Panc1 (cell line): ENCODE data around the gene GRID1. TPM values are rescaled to one million over a fixed set of nuclear protein-coding genes. Genes with fewer than 3 reads are reported as not detected.

Experiments
- ATAC-seq: fragments of 200-7000 bp; cut with Tn5 transposase; 2 replicates; pipeline ENCODE4 v1.9.1; 2020; ENCODE audit warnings: mild to moderate bottlenecking, moderate library complexity
- BruUV-seq: library from RNA; stranded (reverse); fragments of 400-500 nt; replicated peaks from 2 replicates; lab custom pipeline; 2021; lab: Mats Ljungman, UMichigan
- CTCF ChIA-PET: fragments of 300-600 bp; sonication (Branson Sonifier 250); formaldehyde crosslinking; loops from one replicate; lab custom pipeline; 2022; ENCODE audit warnings: antibody characterized with exemption; lab: Charles Lee
- POLR2A ChIA-PET: fragments of 300-600 bp; sonication (Branson Sonifier 250); formaldehyde crosslinking; loops from one replicate; lab custom pipeline; 2022; ENCODE audit warnings: antibody characterized with exemption; lab: Charles Lee
- DNase-seq: peaks from one replicate; pipeline ENCODE4 v3.0.0-alpha.2; 2010; ENCODE audit warnings: low read depth, low spot score
- H3K27ac ChIP-seq: 2 replicates; pipeline ENCODE4 v1.5.1; 2011; ENCODE audit warnings: mild to moderate bottlenecking, low read length, inconsistent platforms
- H3K27me3 ChIP-seq: fragments of 200-500 bp; sonication (Bioruptor generic); 2 replicates; pipeline ENCODE4 v1.6.0; 2014; ENCODE audit warnings: low read length, inconsistent platforms; ENCODE audit not compliant: control insufficient read depth, insufficient read depth
- H3K36me3 ChIP-seq: fragments of 200-500 bp; sonication (Bioruptor generic); 2 replicates; pipeline ENCODE4 v1.5.1; 2014; ENCODE audit warnings: inconsistent platforms, mild to moderate bottlenecking, low read length, moderate library complexity; ENCODE audit not compliant: control insufficient read depth, insufficient read depth
- H3K4me1 ChIP-seq: 2 replicates; pipeline ENCODE4 v1.5.1; 2011; ENCODE audit warnings: inconsistent platforms, mild to moderate bottlenecking, low read length, moderate library complexity; ENCODE audit not compliant: control insufficient read depth, insufficient read depth
- H3K4me3 ChIP-seq, 2 experiments: 2 replicates each; pipeline ENCODE4 v1.5.1; 2011 to 2012; ENCODE audit warnings: low read depth in 2 of 2, low read length in 2 of 2, mild to moderate bottlenecking in 2 of 2, inconsistent platforms in 1 of 2, moderate library complexity in 1 of 2
- H3K9me3 ChIP-seq: fragments of 200-500 bp; sonication (Bioruptor generic); 2 replicates; pipeline ENCODE4 v1.5.1; 2014; ENCODE audit warnings: low read depth, mild to moderate bottlenecking, inconsistent platforms, low read length, moderate library complexity; ENCODE audit not compliant: control insufficient read depth, insufficient read depth
- CTCF ChIP-seq: fragments of 450-650 bp; IDR thresholded peaks from 2 replicates; pipeline ENCODE4 v1.5.1; 2017; ENCODE audit warnings: mild to moderate bottlenecking
- POLR2AphosphoS5 ChIP-seq: IDR thresholded peaks from 2 replicates; pipeline ENCODE4 v1.6.1; 2012; ENCODE audit warnings: mild to moderate bottlenecking, low read depth, low read length, moderate library complexity
- REST ChIP-seq, 2 experiments: IDR thresholded peaks; 2 replicates each; pipeline ENCODE4 v1.6.1; 2011 to 2012; ENCODE audit warnings: low read depth in 2 of 2, control low read depth in 1 of 2, low read length in 1 of 2, mild to moderate bottlenecking in 1 of 2, moderate library complexity in 1 of 2; ENCODE audit not compliant: insufficient read depth in 1 of 2
- SIN3A ChIP-seq: IDR thresholded peaks from 2 replicates; pipeline ENCODE4 v1.6.1; 2012; ENCODE audit warnings: low read depth, mild to moderate bottlenecking, low read length, moderate library complexity, borderline replicate concordance; ENCODE audit not compliant: insufficient read depth
- TCF7L2 ChIP-seq: IDR thresholded peaks from 2 replicates; pipeline ENCODE4 v1.6.1; 2011; ENCODE audit warnings: mild to moderate bottlenecking, low read depth, low read length, inconsistent platforms
- in situ Hi-C: cut with HindIII; loops from 2 replicates; pipeline ENCODE4 v1.10.0; 2016; ENCODE audit warnings: low sequenced_read_pairs, low pct_unique_long_range_greater_than_20kb
- intact Hi-C: fragments of 100-400 bp; cut with micrococcal nuclease; formaldehyde crosslinking; loops from one replicate; pipeline ENCODE4 v1.10.0; 2022; ENCODE audit not compliant: unreplicated experiment
- total RNA-seq: library from RNA; stranded (reverse); gene quantifications from one replicate; pipeline ENCODE4 v1.2.1, GENCODE V29; 2021; ENCODE audit not compliant: unreplicated experiment

GRID1 gene
- total RNA-seq, 1 experiment from 2014 or later, result 2.3 TPM

- no peak overlapping the region for H3K27ac ChIP-seq
- no peaks in the 10 kb centered on the region for H3K4me1 ChIP-seq
- POLR2A ChIA-PET, result no interaction called here
- no peak for TF ChIP-seq CTCF
- TF ChIP-seq REST (IDR thresholded peaks at IDR 0.05; ENCODE audit: insufficient read depth in 1 of 2, low read depth in 2 of 2, low read length in 1 of 2), result no peak
- no peak for TF ChIP-seq POLR2AphosphoS5
- no peak for TF ChIP-seq SIN3A
- TF ChIP-seq TCF7L2, result no peak
- H3K4me3 ChIP-seq, result no peak overlapping the region
- no peaks in the 10 kb centered on the region for H3K9me3 ChIP-seq
- BruUV-seq, result no TSS peak
- in situ Hi-C loops, result no loop called here
- intact Hi-C loops, result no loop called here
- H3K36me3 ChIP-seq, result no peaks in the 10 kb centered on the region
- DNase-seq (no peak), ATAC-seq (no peak)
- H3K27me3 ChIP-seq, result no peaks in the 10 kb centered on the region
- CTCF ChIA-PET, result no interaction called here
Measured at GRCh38 chr10:86269332-86269731, 97.3 kb downstream of the GRID1 start.

GRCh38 chr10:86267286-86268195 lies 99.1 kb downstream of the GRID1 start:
- BruUV-seq, result no TSS peak
- intact Hi-C loops, result no loop called here
- no peak overlapping the region for H3K27ac ChIP-seq
- ATAC-seq (no peak), DNase-seq (no peak)
- no peaks in the 10 kb centered on the region for H3K4me1 ChIP-seq
- H3K9me3 ChIP-seq, result no peaks in the 10 kb centered on the region
- ChIA-PET CTCF (interaction anchor here (0.6 kb wide), 1 partner anchor 85 kb away, joined by 3 read pairs; no protein-coding TSS in a partner anchor), POLR2A (no interaction called here)
- TF ChIP-seq CTCF (no peak), REST (IDR thresholded peaks at IDR 0.05; ENCODE audit: insufficient read depth in 1 of 2, low read depth in 2 of 2, low read length in 1 of 2) (no peak), SIN3A (no peak), POLR2AphosphoS5 (no peak), TCF7L2 (no peak)
- H3K36me3 ChIP-seq, result no peaks in the 10 kb centered on the region
- no peaks in the 10 kb centered on the region for H3K27me3 ChIP-seq
- H3K4me3 ChIP-seq, result no peak overlapping the region
- in situ Hi-C loops, result no loop called here
